GM12878 (cell line): ENCODE results near the gene PRSS56. TPM values are rescaled to one million over a fixed set of nuclear protein-coding genes. Genes with fewer than 3 reads are reported as not detected.

Source experiments
- ATAC-seq: fragments of 200-7000 bp; cut with Tn5 transposase; 3 replicates; pipeline ENCODE4 v1.9.1; 2020; ENCODE audit warnings: mild to moderate bottlenecking, moderate library complexity
- BruUV-seq: library from RNA; stranded (reverse); fragments of 400-500 nt; replicated peaks from 2 replicates; lab custom pipeline; 2021; lab: Mats Ljungman, UMichigan
- CTCF ChIA-PET: fragments of 300-600 bp; sonication (Branson Sonifier 250); formaldehyde crosslinking; extraction: SDS; loops from one replicate; lab custom pipeline; 2021; ENCODE audit warnings: inconsistent platforms; lab: Yijun Ruan, JAX
- POLR2A ChIA-PET: fragments of 350-600 bp; formaldehyde crosslinking; extraction: SDS; loops from one replicate; lab custom pipeline; 2021; ENCODE audit warnings: inconsistent platforms; lab: Charles Lee
- RAD21 ChIA-PET: fragments of 300-600 bp; sonication (Branson Sonifier 250); formaldehyde crosslinking; loops from one replicate; lab custom pipeline; 2023; ENCODE audit warnings: antibody characterized with exemption; ENCODE audit not compliant: unreplicated experiment; lab: Charles Lee
- SMC1A ChIA-PET: fragments of 300-600 bp; sonication (Branson Sonifier 250); formaldehyde crosslinking; loops from one replicate; lab custom pipeline; 2023; ENCODE audit not compliant: unreplicated experiment, uncharacterized antibody; lab: Charles Lee
- DNase-seq: peaks from one replicate; pipeline ENCODE4 v3.0.0-alpha.2; 2011; ENCODE audit warnings: low read depth, low spot score
- FAIRE-seq: peaks from 3 replicates; lab custom pipeline; 2011; peaks lifted over from hg19 to GRCh38; lab: Jason Lieb, UNC
- H2AFZ ChIP-seq: 2 replicates; pipeline ENCODE4 v1.6.0; 2011; ENCODE audit warnings: low read depth, low read length, control low read depth; ENCODE audit not compliant: control insufficient read depth
- H3K27ac ChIP-seq: 2 replicates; pipeline ENCODE4 v1.5.1; 2011; ENCODE audit warnings: control low read depth; ENCODE audit not compliant: control insufficient read depth, insufficient read depth
- H3K27me3 ChIP-seq, 2 experiments: replicated peaks in 1 of 2; 2 replicates each; pipeline versions ENCODE4 v1.6.0 to v1.6.1; 2011; ENCODE audit warnings: low read length in 1 of 2; ENCODE audit not compliant: control insufficient read depth in 2 of 2, insufficient read depth in 2 of 2
- H3K36me3 ChIP-seq, 2 experiments: 2 replicates each; pipeline ENCODE4 v1.5.1; 2011; ENCODE audit warnings: low read length in 1 of 2; ENCODE audit not compliant: control insufficient read depth in 2 of 2, insufficient read depth in 2 of 2
- H3K4me1 ChIP-seq: 2 replicates; pipeline ENCODE4 v1.6.1; 2011; ENCODE audit warnings: mild to moderate bottlenecking, low read length, moderate library complexity, mixed read lengths; ENCODE audit not compliant: control insufficient read depth, insufficient read depth
- H3K4me2 ChIP-seq: 2 replicates; pipeline ENCODE4 v1.6.0; 2011; ENCODE audit warnings: control low read depth; ENCODE audit not compliant: control insufficient read depth, insufficient read depth
- H3K4me3 ChIP-seq: fragments of 200-600 bp; sonication (generic); 2 replicates; pipeline ENCODE4 v1.5.1; 2016
- H3K79me2 ChIP-seq: 2 replicates; pipeline ENCODE4 v1.6.0; 2011; ENCODE audit warnings: low read length; ENCODE audit not compliant: control insufficient read depth, insufficient read depth
- H3K9ac ChIP-seq: 2 replicates; pipeline ENCODE4 v1.8.0; 2011; ENCODE audit warnings: low read length, control low read depth, mixed read lengths; ENCODE audit not compliant: control insufficient read depth, insufficient read depth
- H3K9me3 ChIP-seq: replicated peaks from 3 replicates; pipeline ENCODE4 v1.5.1; 2011; ENCODE audit warnings: mild to moderate bottlenecking, low read length; ENCODE audit not compliant: control insufficient read depth, insufficient read depth
- H4K20me1 ChIP-seq: 2 replicates; pipeline ENCODE4 v1.6.0; 2011; ENCODE audit not compliant: control insufficient read depth, insufficient read depth
- BACH1 ChIP-seq: fragments of 450-650 bp; IDR thresholded peaks from 2 replicates; pipeline ENCODE4 v1.6.1; 2017; ENCODE audit warnings: mild to moderate bottlenecking, borderline replicate concordance
- CHD4 ChIP-seq: fragments of 200-600 bp; sonication (generic); IDR thresholded peaks from 2 replicates; pipeline ENCODE4 v1.6.1; 2016; ENCODE audit warnings: mild to moderate bottlenecking
- JUND ChIP-seq: IDR thresholded peaks from 2 replicates; pipeline ENCODE4 v1.6.1; 2012; ENCODE audit warnings: low read depth, mild to moderate bottlenecking, low read length, improper control_type of control experiment, moderate library complexity
- MXI1 ChIP-seq: fragments of 150-350 bp; IDR thresholded peaks from 2 replicates; pipeline ENCODE4 v1.6.1; 2011; ENCODE audit warnings: low read depth, mild to moderate bottlenecking, inconsistent platforms, low read length, improper control_type of control experiment
- NR2C1 ChIP-seq: fragments of 450-650 bp; IDR thresholded peaks from 2 replicates; pipeline ENCODE4 v1.6.1; 2017; ENCODE audit warnings: antibody characterized with exemption, mild to moderate bottlenecking, moderate library complexity
- POLR2A ChIP-seq: IDR thresholded peaks from 2 replicates; pipeline ENCODE4 v1.6.1; 2011; ENCODE audit warnings: low read depth, mild to moderate bottlenecking, low read length
- RUNX3 ChIP-seq: IDR thresholded peaks from 2 replicates; pipeline ENCODE4 v1.6.1; 2012; ENCODE audit warnings: low read length, inconsistent platforms
- SMAD5 ChIP-seq: IDR thresholded peaks from 2 replicates; pipeline ENCODE4 v1.6.1; 2016; ENCODE audit warnings: antibody characterized with exemption, low read depth
- SMC3 ChIP-seq: IDR thresholded peaks from 2 replicates; pipeline ENCODE4 v1.6.1; 2011; ENCODE audit warnings: low read length, improper control_type of control experiment, borderline replicate concordance
- SUZ12 ChIP-seq: fragments of 200-600 bp; sonication (generic); IDR thresholded peaks from one replicate; pipeline ENCODE4 v1.6.1; 2018; ENCODE audit warnings: antibody characterized with exemption, mild to moderate bottlenecking; ENCODE audit not compliant: unreplicated experiment
- WGBS: methylation state at CpG from one replicate; pipeline ENCODE4 v1.1.6; 2016; ENCODE audit warnings: low lambda C conversion rate; ENCODE audit not compliant: insufficient replicate concordance, insufficient coverage; ENCODE audit errors: missing lambda C conversion rate; 5-methylcytosine and 5-hydroxymethylcytosine counted together
- in situ Hi-C: fragments of 300-500 bp; cut with MboI; formaldehyde crosslinking; loops from 9 replicates; pipeline ENCODE4 v1.14.3; 2018; ENCODE audit warnings: mixed read lengths
- intact Hi-C: fragments of 100-400 bp; cut with micrococcal nuclease; formaldehyde crosslinking; loops from one replicate; pipeline ENCODE4 v1.14.2; 2022; ENCODE audit not compliant: unreplicated experiment
- polyA plus RNA-seq, 11 experiments: library from polyadenylated mRNA; depleted of rRNA in 4 of 11; unstranded in 6 of 11; stranded (reverse) in 5 of 11; fragments of >200 nt; fragmentation: Nextera tagmentation in 4 of 11; fragmentation: Illumina TruSeq in 1 of 11; extraction: Ambion mirVana in 4 of 11; extraction: Trizol in 1 of 11; gene quantifications; 1 replicate in 1 of 11; 2 replicates in 10 of 11; pipeline versions ENCODE4 v1.2.1 to v1.2.3, GENCODE V29; 2011 to 2016; ENCODE audit warnings: inconsistent platforms in 2 of 11, missing spikeins in 2 of 11, low read depth in 1 of 11
- total RNA-seq, 4 experiments: library from RNA; depleted of rRNA in 3 of 4; stranded (reverse); fragments of >200 nt in 3 of 4; fragmentation: Illumina TruSeq in 1 of 4; extraction: Trizol in 1 of 4; gene quantifications; 2 replicates each; pipeline versions ENCODE4 v1.2.1 to v1.2.3, GENCODE V29; 2013 to 2021
- TF ChIP-seq, protein P1 (sequence below): IDR thresholded peaks from 2 replicates; pipeline ENCODE4 v1.6.1; 2012; ENCODE audit warnings: low read depth, low read length, improper control_type of control experiment
- TF ChIP-seq, protein P2 (sequence below): fragments of 450-650 bp; IDR thresholded peaks from 2 replicates; pipeline ENCODE4 v1.6.1; 2017; ENCODE audit warnings: mild to moderate bottlenecking, moderate library complexity
- TF ChIP-seq, protein P3 (sequence below): fragments of 450-650 bp; formaldehyde crosslinking; IDR thresholded peaks from 2 replicates; pipeline ENCODE4 v1.4.0; 2020; ENCODE audit warnings: mild to moderate bottlenecking, moderate library complexity

The PRSS56 gene
- total and polyA plus RNA-seq, 10 of the 15 experiments (the other 5 are each of a cell fraction or from before 2014, with no cell fraction given), result not detected

DNA sequence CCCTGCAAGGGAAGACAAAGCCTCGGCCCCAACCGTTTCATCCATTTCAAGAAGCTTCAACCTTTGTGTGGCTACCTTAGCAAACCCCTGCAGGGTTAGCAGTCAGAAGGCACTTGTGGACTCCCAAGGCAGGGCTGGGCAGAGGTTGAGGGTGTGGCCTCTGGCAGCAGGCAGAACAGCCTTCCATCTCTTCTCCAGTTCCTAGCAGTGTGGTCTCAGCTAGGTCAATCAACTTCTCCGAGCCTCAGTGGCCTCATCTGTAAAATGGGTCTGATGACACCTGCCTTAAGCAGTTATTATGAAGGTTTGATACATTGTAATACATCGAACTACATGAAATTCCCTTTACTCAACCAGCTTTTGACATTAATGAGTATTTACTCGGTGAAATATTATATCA is 6.8 kb upstream of the PRSS56 start:
- no peak for DNase-seq
- H3K4me3 ChIP-seq, result no peak overlapping the region
- no peaks in the 10 kb centered on the region; a peak in 2 of 4 replicates for H3K27me3 ChIP-seq
- H3K27ac ChIP-seq, result no peak overlapping the region
- H3K9ac ChIP-seq, result no peak overlapping the region
- no peaks in the 10 kb centered on the region for H3K9me3 ChIP-seq
- CTCF ChIA-PET, result no interaction called here
- no peaks in the 10 kb centered on the region for H3K79me2 ChIP-seq
- H2AFZ ChIP-seq, result no peak overlapping the region
- 3% methylated on average over 5 of the region's 5 CpGs for WGBS
- no peak overlapping the region for H3K4me2 ChIP-seq
- BruUV-seq, result no TSS peak
- FAIRE-seq, result no peak
- RAD21 ChIA-PET, result no interaction called here
- H4K20me1 ChIP-seq, result no peaks in the 10 kb centered on the region
- no peaks in the 10 kb centered on the region for H3K36me3 ChIP-seq
- POLR2A ChIA-PET, result no interaction called here
- TF ChIP-seq SMAD5 (no peak), JUND (no peak), SMC3 (no peak), CHD4 (no peak), NR2C1 (no peak), POLR2A (no peak), MXI1 (no peak), SUZ12 (no peak), RUNX3 (no peak), BACH1 (no peak)
- TF ChIP-seq, protein P1, sequence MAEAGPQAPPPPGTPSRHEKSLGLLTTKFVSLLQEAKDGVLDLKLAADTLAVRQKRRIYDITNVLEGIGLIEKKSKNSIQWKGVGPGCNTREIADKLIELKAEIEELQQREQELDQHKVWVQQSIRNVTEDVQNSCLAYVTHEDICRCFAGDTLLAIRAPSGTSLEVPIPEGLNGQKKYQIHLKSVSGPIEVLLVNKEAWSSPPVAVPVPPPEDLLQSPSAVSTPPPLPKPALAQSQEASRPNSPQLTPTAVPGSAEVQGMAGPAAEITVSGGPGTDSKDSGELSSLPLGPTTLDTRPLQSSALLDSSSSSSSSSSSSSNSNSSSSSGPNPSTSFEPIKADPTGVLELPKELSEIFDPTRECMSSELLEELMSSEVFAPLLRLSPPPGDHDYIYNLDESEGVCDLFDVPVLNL, result no peak
- TF ChIP-seq, protein P2, sequence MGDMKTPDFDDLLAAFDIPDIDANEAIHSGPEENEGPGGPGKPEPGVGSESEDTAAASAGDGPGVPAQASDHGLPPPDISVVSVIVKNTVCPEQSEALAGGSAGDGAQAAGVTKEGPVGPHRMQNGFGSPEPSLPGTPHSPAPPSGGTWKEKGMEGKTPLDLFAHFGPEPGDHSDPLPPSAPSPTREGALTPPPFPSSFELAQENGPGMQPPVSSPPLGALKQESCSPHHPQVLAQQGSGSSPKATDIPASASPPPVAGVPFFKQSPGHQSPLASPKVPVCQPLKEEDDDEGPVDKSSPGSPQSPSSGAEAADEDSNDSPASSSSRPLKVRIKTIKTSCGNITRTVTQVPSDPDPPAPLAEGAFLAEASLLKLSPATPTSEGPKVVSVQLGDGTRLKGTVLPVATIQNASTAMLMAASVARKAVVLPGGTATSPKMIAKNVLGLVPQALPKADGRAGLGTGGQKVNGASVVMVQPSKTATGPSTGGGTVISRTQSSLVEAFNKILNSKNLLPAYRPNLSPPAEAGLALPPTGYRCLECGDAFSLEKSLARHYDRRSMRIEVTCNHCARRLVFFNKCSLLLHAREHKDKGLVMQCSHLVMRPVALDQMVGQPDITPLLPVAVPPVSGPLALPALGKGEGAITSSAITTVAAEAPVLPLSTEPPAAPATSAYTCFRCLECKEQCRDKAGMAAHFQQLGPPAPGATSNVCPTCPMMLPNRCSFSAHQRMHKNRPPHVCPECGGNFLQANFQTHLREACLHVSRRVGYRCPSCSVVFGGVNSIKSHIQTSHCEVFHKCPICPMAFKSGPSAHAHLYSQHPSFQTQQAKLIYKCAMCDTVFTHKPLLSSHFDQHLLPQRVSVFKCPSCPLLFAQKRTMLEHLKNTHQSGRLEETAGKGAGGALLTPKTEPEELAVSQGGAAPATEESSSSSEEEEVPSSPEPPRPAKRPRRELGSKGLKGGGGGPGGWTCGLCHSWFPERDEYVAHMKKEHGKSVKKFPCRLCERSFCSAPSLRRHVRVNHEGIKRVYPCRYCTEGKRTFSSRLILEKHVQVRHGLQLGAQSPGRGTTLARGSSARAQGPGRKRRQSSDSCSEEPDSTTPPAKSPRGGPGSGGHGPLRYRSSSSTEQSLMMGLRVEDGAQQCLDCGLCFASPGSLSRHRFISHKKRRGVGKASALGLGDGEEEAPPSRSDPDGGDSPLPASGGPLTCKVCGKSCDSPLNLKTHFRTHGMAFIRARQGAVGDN, result no peak
- TF ChIP-seq, protein P3, sequence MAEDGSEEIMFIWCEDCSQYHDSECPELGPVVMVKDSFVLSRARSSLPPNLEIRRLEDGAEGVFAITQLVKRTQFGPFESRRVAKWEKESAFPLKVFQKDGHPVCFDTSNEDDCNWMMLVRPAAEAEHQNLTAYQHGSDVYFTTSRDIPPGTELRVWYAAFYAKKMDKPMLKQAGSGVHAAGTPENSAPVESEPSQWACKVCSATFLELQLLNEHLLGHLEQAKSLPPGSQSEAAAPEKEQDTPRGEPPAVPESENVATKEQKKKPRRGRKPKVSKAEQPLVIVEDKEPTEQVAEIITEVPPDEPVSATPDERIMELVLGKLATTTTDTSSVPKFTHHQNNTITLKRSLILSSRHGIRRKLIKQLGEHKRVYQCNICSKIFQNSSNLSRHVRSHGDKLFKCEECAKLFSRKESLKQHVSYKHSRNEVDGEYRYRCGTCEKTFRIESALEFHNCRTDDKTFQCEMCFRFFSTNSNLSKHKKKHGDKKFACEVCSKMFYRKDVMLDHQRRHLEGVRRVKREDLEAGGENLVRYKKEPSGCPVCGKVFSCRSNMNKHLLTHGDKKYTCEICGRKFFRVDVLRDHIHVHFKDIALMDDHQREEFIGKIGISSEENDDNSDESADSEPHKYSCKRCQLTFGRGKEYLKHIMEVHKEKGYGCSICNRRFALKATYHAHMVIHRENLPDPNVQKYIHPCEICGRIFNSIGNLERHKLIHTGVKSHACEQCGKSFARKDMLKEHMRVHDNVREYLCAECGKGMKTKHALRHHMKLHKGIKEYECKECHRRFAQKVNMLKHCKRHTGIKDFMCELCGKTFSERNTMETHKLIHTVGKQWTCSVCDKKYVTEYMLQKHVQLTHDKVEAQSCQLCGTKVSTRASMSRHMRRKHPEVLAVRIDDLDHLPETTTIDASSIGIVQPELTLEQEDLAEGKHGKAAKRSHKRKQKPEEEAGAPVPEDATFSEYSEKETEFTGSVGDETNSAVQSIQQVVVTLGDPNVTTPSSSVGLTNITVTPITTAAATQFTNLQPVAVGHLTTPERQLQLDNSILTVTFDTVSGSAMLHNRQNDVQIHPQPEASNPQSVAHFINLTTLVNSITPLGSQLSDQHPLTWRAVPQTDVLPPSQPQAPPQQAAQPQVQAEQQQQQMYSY (CRISPR knock-in tag), result no peak
- no peaks in the 10 kb centered on the region for H3K4me1 ChIP-seq
- no peak for ATAC-seq
- SMC1A ChIA-PET, result no interaction called here
- in situ Hi-C loops (no loop called here), intact Hi-C loops (no loop called here)
